SK-N-SH (cell line): ENCODE measurements around the gene TINAGL1. TPM values are rescaled to one million over a fixed set of nuclear protein-coding genes. Genes with fewer than 3 reads are reported as not detected.

ENCODE experiments used
- CTCF ChIA-PET: fragments of 300-600, 350-600 bp; formaldehyde crosslinking; extraction: SDS; loops from one replicate; lab custom pipeline; 2021; lab: Yijun Ruan, JAX
- POLR2A ChIA-PET: fragments of 350-600 bp; sonication (Branson Sonifier 250); formaldehyde crosslinking; extraction: SDS; loops from one replicate; lab custom pipeline; 2020; ENCODE audit warnings: antibody characterized with exemption, inconsistent platforms; lab: Yijun Ruan, JAX
- DNase-seq: peaks from one replicate; pipeline ENCODE4 v3.0.0; 2012
- H2AFZ ChIP-seq: fragments of 200-600 bp; sonication (generic); 2 replicates; pipeline ENCODE4 v1.8.1; 2016; ENCODE audit warnings: antibody characterized with exemption, mild to moderate bottlenecking, low read depth
- H3F3A ChIP-seq: fragments of 200-600 bp; sonication (generic); replicated peaks from 2 replicates; pipeline ENCODE3; 2016; ENCODE audit warnings: antibody characterized with exemption, mild to moderate bottlenecking; ENCODE audit not compliant: insufficient read depth
- H3K27ac ChIP-seq, 2 experiments: fragments of 200-500 bp in 1 of 2; fragments of 200-600 bp in 1 of 2; sonication (Bioruptor generic) in 1 of 2; sonication (generic), shearing (Covaris generic) in 1 of 2; 2 replicates each; pipeline versions ENCODE4 v1.5.1 to v1.6.1; 2014 to 2016; ENCODE audit warnings: low read depth in 2 of 2, inconsistent platforms in 1 of 2, low read length in 1 of 2, mild to moderate bottlenecking in 1 of 2, mixed read lengths in 1 of 2
- H3K27me3 ChIP-seq: fragments of 200-600 bp; sonication (generic), shearing (Covaris generic); 2 replicates; pipeline ENCODE4 v1.6.1; 2016; ENCODE audit warnings: mixed run types; ENCODE audit not compliant: insufficient read depth
- H3K36me3 ChIP-seq, 2 experiments: fragments of 200-500 bp in 1 of 2; fragments of 200-600 bp in 1 of 2; sonication (Bioruptor generic) in 1 of 2; sonication (generic) in 1 of 2; replicated peaks in 1 of 2; 2 replicates each; pipeline versions ENCODE3 to v1.5.1; 2014 to 2016; ENCODE audit warnings: low read length in 1 of 2, mild to moderate bottlenecking in 1 of 2; ENCODE audit not compliant: insufficient read depth in 2 of 2, control insufficient read depth in 1 of 2
- H3K4me1 ChIP-seq, 2 experiments: fragments of 200-500 bp in 1 of 2; fragments of 200-600 bp in 1 of 2; sonication (Bioruptor generic) in 1 of 2; sonication (generic), shearing (Covaris generic) in 1 of 2; 2 replicates each; pipeline versions ENCODE4 v1.5.1 to v1.6.1; 2014 to 2016; ENCODE audit warnings: low read depth in 1 of 2, low read length in 1 of 2, mixed run types in 1 of 2; ENCODE audit not compliant: insufficient read depth in 2 of 2, control insufficient read depth in 1 of 2
- H3K4me2 ChIP-seq: fragments of 200-600 bp; sonication (generic), shearing (Covaris generic); 2 replicates; pipeline ENCODE4 v1.6.1; 2017; ENCODE audit warnings: mixed run types
- H3K4me3 ChIP-seq, 2 experiments: fragments of 200-500 bp in 1 of 2; fragments of 200-600 bp in 1 of 2; sonication (Bioruptor generic) in 1 of 2; sonication (generic), shearing (Covaris generic) in 1 of 2; 2 replicates each; pipeline versions ENCODE4 v1.5.1 to v1.8.1; 2014 to 2016; ENCODE audit warnings: low read depth in 2 of 2, inconsistent platforms in 1 of 2, low read length in 1 of 2, mild to moderate bottlenecking in 1 of 2, mixed read lengths in 1 of 2, moderate library complexity in 1 of 2
- H3K79me2 ChIP-seq: fragments of 200-600 bp; sonication (generic); 2 replicates; pipeline ENCODE4 v1.8.1; 2017; ENCODE audit warnings: mild to moderate bottlenecking; ENCODE audit not compliant: insufficient read depth
- H3K9ac ChIP-seq: fragments of 200-600 bp; sonication (generic); 2 replicates; pipeline ENCODE4 v1.6.1; 2017; ENCODE audit warnings: mixed run types
- H3K9me2 ChIP-seq: fragments of 200-600 bp; sonication (generic); 2 replicates; pipeline ENCODE4 v1.6.1; 2017; ENCODE audit warnings: mixed run types
- H3K9me3 ChIP-seq: fragments of 200-600 bp; sonication (generic); 2 replicates; pipeline ENCODE4 v1.6.1; 2017; ENCODE audit warnings: mixed run types, mild to moderate bottlenecking, moderate library complexity
- H4K20me1 ChIP-seq: fragments of 200-600 bp; sonication (generic); 2 replicates; pipeline ENCODE4 v1.6.1; 2017; ENCODE audit warnings: mild to moderate bottlenecking, mixed run types; ENCODE audit not compliant: insufficient read depth
- EP300 ChIP-seq, 2 experiments: IDR thresholded peaks; 2 replicates each; pipeline versions ENCODE4 v1.4.0 to v1.6.1; 2012; ENCODE audit warnings: borderline replicate concordance in 1 of 2, low read depth in 1 of 2, low read length in 1 of 2
- GATA2 ChIP-seq: sonication (generic); formaldehyde crosslinking; IDR thresholded peaks from 2 replicates; pipeline ENCODE4 v1.5.0; 2020; ENCODE audit warnings: mild to moderate bottlenecking, missing genetic modification reagents
- JUND ChIP-seq: IDR thresholded peaks from 2 replicates; pipeline ENCODE4 v1.4.0; 2012
- MEF2A ChIP-seq: IDR thresholded peaks from 2 replicates; pipeline ENCODE4 v1.4.0; 2012; ENCODE audit warnings: low read depth, borderline replicate concordance
- RAD21 ChIP-seq: IDR thresholded peaks from 2 replicates; pipeline ENCODE4 v1.6.1; 2012; ENCODE audit warnings: mild to moderate bottlenecking, low read length
- REST ChIP-seq: IDR thresholded peaks from 2 replicates; pipeline ENCODE4 v1.6.1; 2012; ENCODE audit warnings: mild to moderate bottlenecking, low read depth, low read length, moderate library complexity
- TAF1 ChIP-seq: IDR thresholded peaks from 2 replicates; pipeline ENCODE4 v1.6.1; 2012; ENCODE audit warnings: low read depth, mild to moderate bottlenecking, low read length, moderate library complexity, borderline replicate concordance
- TEAD4 ChIP-seq: IDR thresholded peaks from 2 replicates; pipeline ENCODE4 v1.4.0; 2012; ENCODE audit warnings: mild to moderate bottlenecking, borderline replicate concordance; ENCODE audit not compliant: insufficient read depth
- YY1 ChIP-seq: IDR thresholded peaks from 2 replicates; pipeline ENCODE4 v1.4.0; 2012; ENCODE audit warnings: low read depth, mild to moderate bottlenecking
- WGBS: methylation state at CpG from one replicate; pipeline ENCODE4 v1.1.6; 2017; ENCODE audit warnings: low lambda C conversion rate; 5-methylcytosine and 5-hydroxymethylcytosine counted together
- polyA plus RNA-seq, 3 experiments: library from polyadenylated mRNA; depleted of rRNA; stranded (reverse); fragments of >200 nt; gene quantifications; 2 replicates each; pipeline ENCODE4 v1.2.3, GENCODE V29; 2012

The TINAGL1 gene
- polyA plus RNA-seq, 1 of the 3 experiments (the other 2 are of a cell fraction): not detected

- Histone ChIP-seq H3K27ac (no peak overlapping the region), H3K4me2 (no peak overlapping the region), H4K20me1 (no peaks in the 10 kb centered on the region), H3K9me2 (no peaks in the 10 kb centered on the region), H3K9me3 (no peaks in the 10 kb centered on the region), H3K4me3 (no peak overlapping the region), H3K4me1 (0 out of 4 replicates have a peak, but pooled peaks cover 0 to 8% of the 10 kb centered on the region in 2 experiments), H3F3A (peaks cover 7% of the 10 kb centered on the region), H2AFZ (no peak overlapping the region), H3K36me3 (no peaks in the 10 kb centered on the region), H3K79me2 (no peaks in the 10 kb centered on the region), H3K9ac (no peak overlapping the region), H3K27me3 (no peaks in the 10 kb centered on the region)
- DNase-seq: no peak
- CTCF ChIA-PET: interaction anchor here (1.0 to 7.8 kb wide), 3 partner anchors 9 to 13 kb away, joined by 3 to 56 read pairs (median 6); partner anchors contain the start of gene HCRTR1
- POLR2A ChIA-PET: no interaction called here
- TF ChIP-seq TAF1: no peak
- TF ChIP-seq YY1: no peak
- TF ChIP-seq, all 33 proteins: peak for 0
- 80% methylated on average over 4 of the region's 4 CpGs for WGBS
These were observed 29.7 kb downstream of the TINAGL1 start for GRCh38 chr1:31605908-31606427.

GRCh38 chr1:31607360-31607759, 31.0 kb downstream of the TINAGL1 start:
- Histone ChIP-seq H3K36me3 (no peaks in the 10 kb centered on the region), H3K27ac (no peak overlapping the region), H3K4me3 (no peak overlapping the region), H3K9ac (no peak overlapping the region), H3K79me2 (no peaks in the 10 kb centered on the region), H2AFZ (no peak overlapping the region), H3K9me3 (no peaks in the 10 kb centered on the region), H4K20me1 (no peaks in the 10 kb centered on the region), H3K27me3 (no peaks in the 10 kb centered on the region; the same call in 1 of the 2 replicates), H3K9me2 (no peaks in the 10 kb centered on the region), H3K4me2 (no peak overlapping the region), H3F3A (peaks cover 7% of the 10 kb centered on the region), H3K4me1 (0 out of 4 replicates have a peak, but pooled peaks cover 0 to 8% of the 10 kb centered on the region in 2 experiments)
- CTCF ChIA-PET: interaction anchor here (1.2 to 7.8 kb wide), 2 partner anchors 11 to 58 kb away, joined by 3 to 56 read pairs; partner anchors contain the start of gene HCRTR1
- TF ChIP-seq RAD21 (no peak), REST (no peak), JUND (no peak), EP300 (IDR thresholded peaks at IDR 0.05; ENCODE audit: borderline replicate concordance in 1 of 2, low read depth in 1 of 2, low read length in 1 of 2) (no peak), TEAD4 (no peak), YY1 (no peak), MEF2A (no peak), GATA2 (CRISPR knock-in tag) (no peak)
- no peak for DNase-seq
- WGBS: 75% methylated on average over 5 of the region's 5 CpGs
- POLR2A ChIA-PET: no interaction called here
